Activated B cell treated with CpG ODN at 0.5 μM for 24 hours (primary cell): ENCODE measurements around the gene CCDC30. TPM values are rescaled to one million over a fixed set of nuclear protein-coding genes. Genes with fewer than 3 reads are reported as not detected.

Experiments used
- ATAC-seq: fragments of 200-7000 bp; cut with Tn5 transposase; one replicate; pipeline ENCODE4 v1.10.0; 2021; ENCODE audit warnings: low read depth, mild to moderate bottlenecking, moderate library complexity
- CTCF ChIA-PET: fragments of 350-600 bp; sonication (Branson Sonifier 250); formaldehyde crosslinking; loops from one replicate; lab custom pipeline; 2021; ENCODE audit warnings: antibody characterized with exemption; lab: Charles Lee
- POLR2A ChIA-PET: fragments of 350-600 bp; sonication (Branson Sonifier 250); formaldehyde crosslinking; loops from one replicate; lab custom pipeline; 2021; ENCODE audit warnings: antibody characterized with exemption; lab: Charles Lee
- DNase-seq: peaks from one replicate; pipeline ENCODE4 v3.0.0; 2022
- H3K27ac Mint-ChIP-seq: one replicate; pipeline ENCODE4 v1.8.0; 2020; ENCODE audit warnings: mixed read lengths
- H3K27me3 Mint-ChIP-seq: one replicate; pipeline ENCODE4 v1.8.0; 2021; ENCODE audit warnings: mixed read lengths
- H3K36me3 Mint-ChIP-seq: one replicate; pipeline ENCODE4 v1.8.0; 2021; ENCODE audit warnings: low read depth, mixed read lengths
- H3K4me1 Mint-ChIP-seq: one replicate; pipeline ENCODE4 v1.8.0; 2021; ENCODE audit warnings: mixed read lengths
- H3K4me3 Mint-ChIP-seq: one replicate; pipeline ENCODE4 v1.8.0; 2020; ENCODE audit warnings: mild to moderate bottlenecking, mixed read lengths
- H3K9me3 Mint-ChIP-seq: one replicate; pipeline ENCODE4 v1.8.0; 2020; ENCODE audit warnings: mixed read lengths
- CTCF ChIP-seq: fragments of 200-600 bp; IDR thresholded peaks from one replicate; pipeline ENCODE4 v1.8.0; 2022; ENCODE audit warnings: antibody characterized with exemption, mild to moderate bottlenecking
- intact Hi-C: fragments of 100-400 bp; cut with micrococcal nuclease; formaldehyde crosslinking; loops from one replicate; pipeline ENCODE4 v1.15.1; 2024
- total RNA-seq: library from RNA; stranded (reverse); gene quantifications from 2 replicates; pipeline ENCODE4 v1.2.3, GENCODE V29; 2022

The CCDC30 gene
- total RNA-seq, 1 donor from 2014 or later: 3.5 TPM

- Mint-ChIP-seq H3K27ac (no peak overlapping the region), H3K9me3 (no peaks in the 10 kb centered on the region), H3K36me3 (no peaks in the 10 kb centered on the region), H3K4me3 (no peak overlapping the region), H3K27me3 (no peaks in the 10 kb centered on the region), H3K4me1 (no peaks in the 10 kb centered on the region)
- ChIA-PET CTCF (no interaction called here), POLR2A (no interaction called here)
- DNase-seq (no peak), ATAC-seq (no peak)
- TF ChIP-seq CTCF: no peak
- intact Hi-C loops: no loop called here
These were observed 30.4 kb upstream of the CCDC30 start for GRCh38 chr1:42432714-42433113.

GRCh38 chr1:42433369-42433768 lies 29.7 kb upstream of the CCDC30 start:
- Mint-ChIP-seq H3K9me3 (no peaks in the 10 kb centered on the region), H3K27me3 (no peaks in the 10 kb centered on the region), H3K4me3 (no peak overlapping the region), H3K4me1 (no peaks in the 10 kb centered on the region), H3K36me3 (no peaks in the 10 kb centered on the region), H3K27ac (no peak overlapping the region)
- TF ChIP-seq CTCF: no peak
- ChIA-PET POLR2A (no interaction called here), CTCF (no interaction called here)
- intact Hi-C loops: no loop called here
- DNase-seq (no peak), ATAC-seq (no peak)

GRCh38 chr1:42434340-42434739 lies 28.7 kb upstream of the CCDC30 start:
- Mint-ChIP-seq H3K27me3 (no peaks in the 10 kb centered on the region), H3K4me3 (no peak overlapping the region), H3K27ac (no peak overlapping the region), H3K9me3 (no peaks in the 10 kb centered on the region), H3K36me3 (no peaks in the 10 kb centered on the region), H3K4me1 (no peaks in the 10 kb centered on the region)
- no peak for TF ChIP-seq CTCF
- DNase-seq (no peak), ATAC-seq (no peak)
- intact Hi-C loops: no loop called here
- CTCF ChIA-PET: no interaction called here
- POLR2A ChIA-PET: no interaction called here

- H3K4me1 Mint-ChIP-seq: no peaks in the 10 kb centered on the region
- DNase-seq (no peak), ATAC-seq (no peak)
- no peaks in the 10 kb centered on the region for H3K27me3 Mint-ChIP-seq
- intact Hi-C loops: no loop called here
- no peak overlapping the region for H3K4me3 Mint-ChIP-seq
- no peak for TF ChIP-seq CTCF
- no peaks in the 10 kb centered on the region for H3K9me3 Mint-ChIP-seq
- POLR2A ChIA-PET: no interaction called here
- CTCF ChIA-PET: no interaction called here
- no peak overlapping the region for H3K27ac Mint-ChIP-seq
- H3K36me3 Mint-ChIP-seq: no peaks in the 10 kb centered on the region
These were observed 23.1 kb upstream of the CCDC30 start for GRCh38 chr1:42439940-42440339.

GRCh38 chr1:42442662-42443061 lies 20.4 kb upstream of the CCDC30 start:
- Mint-ChIP-seq H3K27me3 (no peaks in the 10 kb centered on the region), H3K4me3 (no peak overlapping the region), H3K36me3 (no peaks in the 10 kb centered on the region), H3K27ac (no peak overlapping the region), H3K4me1 (no peaks in the 10 kb centered on the region), H3K9me3 (no peaks in the 10 kb centered on the region)
- no peak for DNase-seq
- POLR2A ChIA-PET: no interaction called here
- no peak for TF ChIP-seq CTCF
- intact Hi-C loops: no loop called here
- no peak for ATAC-seq
- CTCF ChIA-PET: no interaction called here
